Measurements from ENCODE around the gene PAXIP1. TPM values are rescaled to one million over a fixed set of nuclear protein-coding genes. Genes with fewer than 3 reads are reported as not detected.

Gene PAXIP1
- total RNA-seq, 1 donor from 2014 or later: 16.8 TPM

DNA sequence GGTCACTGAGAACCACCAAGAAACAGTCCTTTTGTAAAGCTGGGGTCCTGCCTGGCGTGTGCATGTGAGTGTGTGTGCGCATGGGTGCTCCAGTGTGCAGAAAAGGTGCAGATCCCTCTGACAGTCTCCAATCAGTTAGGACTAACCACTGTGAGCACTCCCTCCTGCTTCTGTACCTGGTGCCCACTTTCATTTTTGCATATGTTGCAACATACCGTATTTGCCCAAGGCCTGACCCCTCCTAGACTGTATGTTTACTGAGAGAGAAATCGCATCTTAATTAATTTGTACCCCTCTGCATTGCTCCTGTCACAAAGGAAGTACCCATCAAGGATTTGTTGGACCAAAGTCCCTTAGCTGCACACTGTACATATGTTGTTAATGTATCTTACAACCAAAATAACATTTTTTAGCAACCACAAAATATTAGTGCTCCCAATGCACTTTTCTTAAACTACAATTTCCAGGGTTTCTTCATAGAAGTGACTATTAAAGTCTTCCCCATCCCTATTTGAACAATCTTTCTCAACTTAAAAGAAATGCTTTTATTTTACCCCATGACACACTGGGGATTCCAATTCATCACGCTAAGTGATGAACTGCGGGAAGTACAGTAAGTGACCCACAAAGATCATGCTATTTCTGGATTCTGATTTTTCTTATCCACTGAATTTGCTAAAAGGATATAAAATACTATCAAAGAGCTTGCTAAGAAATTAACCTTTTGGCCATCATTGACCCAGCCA lies 16.6 kb downstream of the PAXIP1 start:
- Mint-ChIP-seq H3K4me3 (ENCODE audit: unreplicated experiment) (no peak overlapping the region), H3K9me3 (ENCODE audit: unreplicated experiment) (no peaks in the 10 kb centered on the region), H3K27ac (ENCODE audit: unreplicated experiment) (no peak overlapping the region), H3K27me3 (ENCODE audit: unreplicated experiment) (no peaks in the 10 kb centered on the region), H3K4me1 (ENCODE audit: unreplicated experiment) (peaks cover 5% of the 10 kb centered on the region), H3K36me3 (ENCODE audit: low read depth, unreplicated experiment) (no peaks in the 10 kb centered on the region)
- no peak for TF ChIP-seq CTCF (IDR thresholded peaks at IDR 0.05; ENCODE audit: unreplicated experiment)
- no peak for DNase-seq (ENCODE audit: low spot score)

GRCh38 chr7:154985230-154985629 lies 17.7 kb downstream of the PAXIP1 start:
- Mint-ChIP-seq H3K27ac (ENCODE audit: unreplicated experiment) (no peak overlapping the region), H3K27me3 (ENCODE audit: unreplicated experiment) (no peaks in the 10 kb centered on the region)
- TF ChIP-seq CTCF (IDR thresholded peaks at IDR 0.05; ENCODE audit: unreplicated experiment): no peak

GRCh38 chr7:154984601-154985188 lies 18.2 kb downstream of the PAXIP1 start:
- no peak overlapping the region for H3K4me3 Mint-ChIP-seq (ENCODE audit: unreplicated experiment)
- DNase-seq (ENCODE audit: low spot score): no peak
- H3K27ac Mint-ChIP-seq (ENCODE audit: unreplicated experiment): no peak overlapping the region
- H3K36me3 Mint-ChIP-seq (ENCODE audit: low read depth, unreplicated experiment): peaks cover 5% of the 10 kb centered on the region
- H3K4me1 Mint-ChIP-seq (ENCODE audit: unreplicated experiment): peaks cover 7% of the 10 kb centered on the region
- no peaks in the 10 kb centered on the region for H3K9me3 Mint-ChIP-seq (ENCODE audit: unreplicated experiment)
- TF ChIP-seq CTCF (IDR thresholded peaks at IDR 0.05; ENCODE audit: unreplicated experiment): no peak
- no peaks in the 10 kb centered on the region for H3K27me3 Mint-ChIP-seq (ENCODE audit: unreplicated experiment)

More at GRCh38 chr7:154985230-154985629, 17.7 kb downstream of the PAXIP1 start:
- DNase-seq (ENCODE audit: low spot score): no peak
- peaks cover 5% of the 10 kb centered on the region for H3K4me1 Mint-ChIP-seq (ENCODE audit: unreplicated experiment)
- H3K36me3 Mint-ChIP-seq (ENCODE audit: low read depth, unreplicated experiment): peaks cover 5% of the 10 kb centered on the region
- H3K4me3 Mint-ChIP-seq (ENCODE audit: unreplicated experiment): no peak overlapping the region
- H3K9me3 Mint-ChIP-seq (ENCODE audit: unreplicated experiment): no peaks in the 10 kb centered on the region

GRCh38 chr7:154978017-154978416 lies 24.9 kb downstream of the PAXIP1 start:
- Mint-ChIP-seq H3K27ac (ENCODE audit: unreplicated experiment) (no peak overlapping the region), H3K36me3 (ENCODE audit: low read depth, unreplicated experiment) (peaks cover 22% of the 10 kb centered on the region), H3K4me3 (ENCODE audit: unreplicated experiment) (no peak overlapping the region), H3K27me3 (ENCODE audit: unreplicated experiment) (peaks cover 1% of the 10 kb centered on the region), H3K4me1 (ENCODE audit: unreplicated experiment) (peaks cover 8% of the 10 kb centered on the region), H3K9me3 (ENCODE audit: unreplicated experiment) (no peaks in the 10 kb centered on the region)
- no peak for TF ChIP-seq CTCF (IDR thresholded peaks at IDR 0.05; ENCODE audit: unreplicated experiment)
- no peak for DNase-seq (ENCODE audit: low spot score)

- TF ChIP-seq CTCF (IDR thresholded peaks at IDR 0.05; ENCODE audit: unreplicated experiment): no peak
- Mint-ChIP-seq H3K4me3 (ENCODE audit: unreplicated experiment) (no peak overlapping the region), H3K27me3 (ENCODE audit: unreplicated experiment) (peaks cover 1% of the 10 kb centered on the region), H3K27ac (ENCODE audit: unreplicated experiment) (no peak overlapping the region), H3K9me3 (ENCODE audit: unreplicated experiment) (no peaks in the 10 kb centered on the region), H3K4me1 (ENCODE audit: unreplicated experiment) (peaks cover 8% of the 10 kb centered on the region), H3K36me3 (ENCODE audit: low read depth, unreplicated experiment) (peaks cover 24% of the 10 kb centered on the region)
- DNase-seq (ENCODE audit: low spot score): no peak
Measured at GRCh38 chr7:154977250-154977649, 25.7 kb downstream of the PAXIP1 start.

All from endothelial cell (in vitro differentiated cells).